ENCODE measurements around the gene CALR.

- no peak for TF ChIP-seq CTCF (IDR thresholded peaks at IDR 0.05)
- TF ChIP-seq POLR2A (IDR thresholded peaks at IDR 0.05): no peak
Observed at GRCh38 chr19:12939975-12940423, 1.6 kb downstream of the CALR start.
